C4-2B (cell line): ENCODE data around the gene PRKAG2.

Experiments used
- H3K27ac ChIP-seq: fragments of 450-650 bp; 2 replicates; pipeline ENCODE4 v1.5.1; 2017
- ZFX ChIP-seq: fragments of 450-650 bp; IDR thresholded peaks from 2 replicates; pipeline ENCODE4 v1.6.1; 2017
- TF ChIP-seq, protein P1 (sequence below): fragments of 450-650 bp; conservative IDR thresholded peaks from 2 replicates; pipeline ENCODE4 v1.5.1; 2017; ENCODE audit warnings: mild to moderate bottlenecking

Gene PRKAG2

DNA sequence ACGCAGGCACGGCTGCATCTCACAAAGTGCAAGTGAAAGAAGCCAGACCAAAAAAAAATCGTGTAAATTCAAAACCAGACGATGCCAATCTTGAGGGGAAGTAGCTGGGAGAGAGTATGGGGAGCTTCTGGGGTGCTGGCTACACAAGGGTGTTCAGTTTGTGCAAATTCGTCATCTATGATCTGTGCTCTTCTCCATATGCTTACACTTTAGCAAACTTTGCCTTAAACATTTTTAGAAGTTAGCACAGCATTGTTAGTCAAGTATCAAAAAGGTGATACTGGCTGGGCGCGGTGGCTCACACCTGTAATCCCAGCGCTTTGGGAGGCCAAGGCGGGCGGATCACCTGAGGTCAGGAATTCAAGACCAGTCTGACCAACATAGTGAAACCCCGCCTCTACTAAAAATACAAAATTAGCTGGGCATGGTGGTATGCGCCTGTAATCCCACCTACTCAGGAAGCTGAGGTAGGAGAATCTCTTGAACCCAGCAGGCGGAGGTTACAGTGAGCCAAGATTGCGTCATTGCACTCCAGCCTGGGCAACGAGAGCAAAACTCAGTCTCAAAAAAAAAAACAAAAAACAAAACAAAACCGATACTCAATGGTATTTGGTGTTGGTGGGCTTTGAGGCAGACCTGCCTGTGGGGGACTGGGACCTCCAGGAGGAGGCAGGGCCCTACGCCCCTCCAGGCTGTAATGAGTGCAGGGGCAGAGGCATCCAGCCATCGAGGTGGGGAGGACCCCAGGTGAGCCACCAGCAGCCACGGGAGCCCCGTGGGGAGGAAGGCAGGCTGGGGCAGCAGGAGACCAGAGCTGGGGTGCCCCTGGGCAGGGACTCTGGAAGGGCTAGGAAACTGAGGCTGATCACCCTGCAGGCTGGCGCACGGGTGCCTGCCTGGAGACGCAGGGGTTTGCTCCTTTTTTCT lies 150.0 kb downstream of the PRKAG2 start:
- no peak overlapping the region for H3K27ac ChIP-seq
- TF ChIP-seq, protein P1, sequence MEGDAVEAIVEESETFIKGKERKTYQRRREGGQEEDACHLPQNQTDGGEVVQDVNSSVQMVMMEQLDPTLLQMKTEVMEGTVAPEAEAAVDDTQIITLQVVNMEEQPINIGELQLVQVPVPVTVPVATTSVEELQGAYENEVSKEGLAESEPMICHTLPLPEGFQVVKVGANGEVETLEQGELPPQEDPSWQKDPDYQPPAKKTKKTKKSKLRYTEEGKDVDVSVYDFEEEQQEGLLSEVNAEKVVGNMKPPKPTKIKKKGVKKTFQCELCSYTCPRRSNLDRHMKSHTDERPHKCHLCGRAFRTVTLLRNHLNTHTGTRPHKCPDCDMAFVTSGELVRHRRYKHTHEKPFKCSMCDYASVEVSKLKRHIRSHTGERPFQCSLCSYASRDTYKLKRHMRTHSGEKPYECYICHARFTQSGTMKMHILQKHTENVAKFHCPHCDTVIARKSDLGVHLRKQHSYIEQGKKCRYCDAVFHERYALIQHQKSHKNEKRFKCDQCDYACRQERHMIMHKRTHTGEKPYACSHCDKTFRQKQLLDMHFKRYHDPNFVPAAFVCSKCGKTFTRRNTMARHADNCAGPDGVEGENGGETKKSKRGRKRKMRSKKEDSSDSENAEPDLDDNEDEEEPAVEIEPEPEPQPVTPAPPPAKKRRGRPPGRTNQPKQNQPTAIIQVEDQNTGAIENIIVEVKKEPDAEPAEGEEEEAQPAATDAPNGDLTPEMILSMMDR, result no peak
- TF ChIP-seq ZFX, result no peak

DNA sequence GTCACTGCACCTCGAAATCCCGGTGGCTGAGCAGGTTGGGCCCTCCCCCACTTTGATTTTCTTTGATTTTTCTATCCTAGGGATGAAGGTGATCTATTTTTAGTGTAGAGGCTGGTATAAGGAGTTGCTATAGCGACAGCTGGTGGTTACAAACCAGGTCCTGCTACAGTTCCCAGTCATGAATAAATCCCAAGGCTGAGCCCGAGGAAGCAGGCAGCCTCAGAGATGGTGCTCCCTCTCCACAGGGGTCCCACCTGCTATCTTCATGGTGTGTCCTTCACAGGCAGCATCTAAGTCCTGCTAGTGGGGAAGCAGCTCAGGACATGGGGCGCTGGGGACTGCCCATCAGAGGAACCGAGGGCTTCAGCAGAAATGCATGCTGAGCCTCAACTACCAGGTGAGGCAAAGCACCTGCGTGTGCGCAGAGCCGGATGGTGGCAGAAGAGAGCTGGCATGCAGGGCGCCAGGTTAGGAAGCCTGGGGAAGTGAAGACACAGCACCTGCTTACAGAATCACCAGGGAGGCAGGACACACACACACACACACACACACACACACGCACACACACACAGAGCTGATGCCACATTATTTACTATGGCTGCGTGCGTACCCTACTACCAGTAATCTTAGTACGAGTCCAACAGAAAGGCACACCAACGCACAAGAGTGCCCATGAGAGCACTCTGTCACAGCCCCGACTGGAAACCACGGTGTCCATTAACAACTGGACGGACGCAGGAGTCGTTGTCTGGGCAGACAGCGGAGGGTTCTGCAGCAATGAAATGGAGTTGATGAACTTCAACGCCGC lies 150.9 kb downstream of the PRKAG2 start:
- no peak overlapping the region for H3K27ac ChIP-seq
- TF ChIP-seq, protein P1, result no peak
- TF ChIP-seq ZFX, result no peak

DNA sequence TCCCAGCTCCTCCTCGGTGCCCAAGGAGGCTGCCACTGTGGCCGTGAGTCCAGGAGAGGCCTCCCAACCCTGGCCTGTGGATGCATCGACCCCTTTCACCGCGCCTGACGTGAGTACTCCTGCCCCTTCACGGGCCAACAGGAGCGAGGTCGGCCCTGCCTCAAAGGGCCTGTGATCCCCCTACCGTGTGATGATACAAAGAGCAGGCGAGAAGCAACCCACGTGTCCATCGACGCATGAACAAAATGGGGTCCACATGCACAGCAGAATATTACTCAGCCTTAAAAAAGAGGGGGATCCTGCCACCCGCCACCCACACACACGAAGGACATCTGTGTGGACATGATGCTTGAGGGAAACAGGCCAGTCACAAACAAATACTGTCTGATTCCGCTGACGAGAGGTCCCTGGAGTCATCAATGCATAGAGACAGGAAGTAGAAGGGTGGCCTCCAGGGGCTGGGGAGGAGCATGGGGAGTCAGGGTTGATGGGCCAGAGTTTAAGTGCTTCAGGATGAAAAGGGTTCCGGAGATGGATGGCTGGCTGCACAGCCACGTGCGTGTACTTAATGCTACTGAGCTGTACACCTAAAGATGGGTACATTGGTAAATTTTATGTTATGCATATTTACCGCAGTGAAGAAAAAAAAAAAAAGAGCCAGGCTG lies 151.9 kb downstream of the PRKAG2 start:
- H3K27ac ChIP-seq, result no peak overlapping the region
- TF ChIP-seq ZFX, result no peak
- TF ChIP-seq, protein P1, result no peak

DNA sequence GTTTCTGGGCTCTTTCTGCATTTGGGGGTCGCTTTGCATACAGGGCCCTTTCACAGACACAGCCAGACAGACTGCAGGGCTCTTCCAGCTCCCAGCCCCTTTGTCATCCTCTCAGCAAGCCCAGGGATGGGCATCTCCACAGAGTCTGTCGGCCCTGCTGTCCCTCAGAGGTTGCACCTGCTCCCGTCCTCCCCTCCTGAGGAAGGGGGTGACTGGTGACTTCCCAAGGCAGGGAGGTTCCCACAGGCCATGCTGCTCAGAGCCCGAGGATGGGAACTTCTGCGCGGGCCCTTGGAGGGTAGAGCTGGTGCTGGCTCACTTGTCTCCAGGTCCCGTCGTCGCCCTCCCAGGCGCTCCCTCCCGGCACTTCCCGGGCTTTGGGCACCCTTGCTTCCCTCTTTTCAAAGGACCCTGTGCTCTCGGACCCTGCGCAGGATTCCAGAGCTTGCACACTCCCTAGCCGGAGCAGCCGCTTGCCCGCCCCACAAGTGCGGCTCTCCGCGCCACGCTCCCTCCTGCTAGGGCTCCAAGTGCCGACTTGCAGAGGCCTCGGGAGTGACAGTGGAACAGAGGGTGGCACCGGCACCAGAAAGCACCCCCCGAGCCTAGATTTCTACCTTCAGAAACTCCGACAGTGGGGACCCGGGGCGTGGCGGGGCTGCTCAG lies 152.5 kb downstream of the PRKAG2 start:
- H3K27ac ChIP-seq, result no peak overlapping the region
- TF ChIP-seq ZFX, result no peak
- TF ChIP-seq, protein P1, result no peak

DNA sequence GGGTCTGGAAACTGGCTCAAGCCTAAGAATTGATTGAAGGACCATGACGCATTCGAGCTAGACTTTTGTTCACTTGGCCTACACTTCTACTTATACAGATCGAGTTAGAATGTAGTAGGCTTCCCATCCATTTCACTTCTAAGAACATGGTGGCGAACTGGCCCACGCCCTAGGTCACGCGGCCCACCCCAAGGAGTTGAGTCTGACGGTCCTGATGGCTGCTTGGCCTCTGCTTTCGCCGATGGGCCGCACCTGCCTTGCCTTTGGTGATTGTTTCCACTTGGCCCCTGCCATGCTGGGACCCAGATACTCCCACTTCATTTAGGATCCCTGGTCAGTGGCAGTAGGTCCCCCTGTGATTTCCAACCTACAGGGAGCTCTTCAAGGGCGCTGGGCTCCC lies 153.6 kb downstream of the PRKAG2 start:
- H3K27ac ChIP-seq, result no peak overlapping the region
- TF ChIP-seq, protein P1, result no peak
- no peak for TF ChIP-seq ZFX

DNA sequence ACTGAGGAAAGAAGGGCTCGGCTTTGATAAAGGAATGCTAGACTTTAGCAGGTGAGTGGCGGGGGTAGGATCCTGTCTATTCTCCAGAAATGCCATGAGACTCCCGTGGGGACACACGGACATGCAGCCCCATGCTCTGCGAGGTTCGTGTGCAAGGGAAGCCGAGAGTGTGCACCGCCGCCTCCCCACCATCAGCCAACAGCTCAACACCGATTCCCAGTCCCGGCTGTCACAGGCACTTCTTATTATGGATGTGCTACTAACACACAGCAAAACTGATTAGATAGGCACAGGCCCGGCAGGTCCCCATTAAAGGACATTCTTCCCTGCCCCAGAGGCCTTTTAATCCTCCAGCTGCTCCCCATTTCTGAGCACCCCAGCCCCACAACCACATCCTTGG lies 154.4 kb downstream of the PRKAG2 start:
- no peak overlapping the region for H3K27ac ChIP-seq
- no peak for TF ChIP-seq ZFX
- TF ChIP-seq, protein P1, result no peak
